OCI-LY7 (cell line): Measurements from ENCODE around the gene DNAL1. TPM values are rescaled to one million over a fixed set of nuclear protein-coding genes. Genes with fewer than 3 reads are reported as not detected.

ENCODE experiments used
- BruUV-seq: library from RNA; stranded (reverse); fragments of 400-500 nt; replicated peaks from 2 replicates; lab custom pipeline; 2021; lab: Mats Ljungman, UMichigan
- CTCF ChIA-PET: fragments of 300-600 bp; sonication (Branson Sonifier 250); formaldehyde crosslinking; loops from one replicate; lab custom pipeline; 2022; ENCODE audit warnings: antibody characterized with exemption; ENCODE audit not compliant: unreplicated experiment; lab: Charles Lee
- POLR2A ChIA-PET: fragments of 300-600 bp; sonication (Branson Sonifier 250); formaldehyde crosslinking; loops from one replicate; lab custom pipeline; 2022; ENCODE audit warnings: antibody characterized with exemption; lab: Charles Lee
- DNase-seq: peaks from one replicate; pipeline ENCODE4 v3.0.0-alpha.2; 2015; ENCODE audit warnings: low spot score
- H2AFZ ChIP-seq: fragments of 200-600 bp; sonication (generic), shearing (Covaris generic); 2 replicates; pipeline ENCODE4 v1.6.1; 2014; ENCODE audit warnings: mild to moderate bottlenecking, antibody characterized with exemption, low read length, moderate library complexity
- H3K27ac ChIP-seq: fragments of 200-600 bp; sonication (generic); 2 replicates; pipeline ENCODE4 v1.5.1; 2014; ENCODE audit warnings: mixed run types, low read depth, mild to moderate bottlenecking, moderate library complexity, low read length, inconsistent platforms; ENCODE audit not compliant: poor library complexity, severe bottlenecking
- H3K36me3 ChIP-seq: fragments of 200-600 bp; sonication (generic); 2 replicates; pipeline ENCODE4 v1.6.1; 2014; ENCODE audit warnings: mild to moderate bottlenecking, antibody characterized with exemption, low read length, moderate library complexity, mixed read lengths; ENCODE audit not compliant: insufficient read depth
- H3K4me1 ChIP-seq: fragments of 200-600 bp; sonication (generic); 2 replicates; pipeline ENCODE4 v1.5.1; 2014; ENCODE audit warnings: mild to moderate bottlenecking, low read length; ENCODE audit not compliant: insufficient read depth, poor library complexity, severe bottlenecking
- H3K4me2 ChIP-seq: fragments of 200-600 bp; sonication (generic); 2 replicates; pipeline ENCODE4 v1.6.1; 2014; ENCODE audit warnings: mild to moderate bottlenecking, low read length
- H3K4me3 ChIP-seq: fragments of 200-600 bp; sonication (generic); 2 replicates; pipeline ENCODE4 v1.5.1; 2014; ENCODE audit warnings: mild to moderate bottlenecking, low read depth, low read length; ENCODE audit not compliant: poor library complexity, severe bottlenecking
- H3K79me2 ChIP-seq: fragments of 200-600 bp; sonication (generic); 2 replicates; pipeline ENCODE4 v1.6.1; 2016; ENCODE audit warnings: low read depth, mild to moderate bottlenecking, low read length, moderate library complexity, mixed read lengths; ENCODE audit not compliant: insufficient read depth
- H3K9me2 ChIP-seq: fragments of 200-600 bp; sonication (generic); 2 replicates; pipeline ENCODE4 v1.6.1; 2016; ENCODE audit warnings: mild to moderate bottlenecking, low read length, mixed read lengths; ENCODE audit not compliant: insufficient read depth
- H3K9me3 ChIP-seq: fragments of 200-600 bp; sonication (generic); 2 replicates; pipeline ENCODE4 v1.6.1; 2014; ENCODE audit warnings: mild to moderate bottlenecking, mixed run types, low read length, mixed read lengths
- H4K20me1 ChIP-seq: fragments of 200-600 bp; sonication (generic); 2 replicates; pipeline ENCODE4 v1.6.1; 2014; ENCODE audit warnings: mild to moderate bottlenecking, antibody characterized with exemption, low read length, moderate library complexity, mixed read lengths; ENCODE audit not compliant: insufficient read depth
- EZH2phosphoT487 ChIP-seq: fragments of 200-600 bp; sonication (generic); IDR thresholded peaks from 2 replicates; pipeline ENCODE4 v1.6.1; 2018; ENCODE audit warnings: low read depth, borderline replicate concordance, mild to moderate bottlenecking, mixed run types, antibody characterized with exemption, low read length, moderate library complexity, mixed read lengths
- intact Hi-C: fragments of 100-400 bp; cut with micrococcal nuclease; formaldehyde crosslinking; loops from one replicate; pipeline ENCODE4 v1.10.0; 2022; ENCODE audit not compliant: unreplicated experiment
- total RNA-seq, 2 experiments: library from RNA; depleted of rRNA in 1 of 2; stranded (reverse); fragments of >200 nt in 1 of 2; shearing (Covaris generic) in 1 of 2; gene quantifications; 2 replicates each; pipeline ENCODE4 v1.2.3, GENCODE V29; 2014 to 2022
- TF ChIP-seq, protein P1 (sequence below): fragments of 200-600 bp; sonication (generic); conservative IDR thresholded peaks from 2 replicates; pipeline ENCODE4 v1.5.1; 2014; ENCODE audit warnings: mild to moderate bottlenecking, antibody characterized with exemption, low read length, moderate library complexity, mixed read lengths

The DNAL1 gene
- total RNA-seq, 2 experiments from 2014 or later, result 5.6 to 7.5 TPM

DNA sequence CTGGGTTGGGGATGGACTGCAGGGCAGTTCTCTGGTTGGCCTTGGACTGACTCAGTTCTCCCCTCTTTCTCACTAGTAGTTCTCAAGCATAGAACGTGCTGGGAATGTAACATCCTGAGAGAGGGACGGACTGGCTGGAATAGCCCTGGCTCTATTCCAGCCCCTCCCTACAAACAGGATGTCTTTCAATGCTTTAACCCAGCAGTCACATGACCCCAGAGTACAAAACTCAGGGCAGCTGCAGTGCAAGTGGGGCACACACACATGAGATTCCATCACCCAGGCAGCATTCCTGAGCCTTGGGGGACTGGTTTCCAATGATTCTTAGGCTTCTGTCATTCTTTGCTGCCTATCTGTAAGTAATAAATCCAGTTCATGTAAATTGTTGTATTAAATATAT is 34.1 kb upstream of the DNAL1 start:
- no peak for TF ChIP-seq EZH2phosphoT487
- TF ChIP-seq, protein P1, sequence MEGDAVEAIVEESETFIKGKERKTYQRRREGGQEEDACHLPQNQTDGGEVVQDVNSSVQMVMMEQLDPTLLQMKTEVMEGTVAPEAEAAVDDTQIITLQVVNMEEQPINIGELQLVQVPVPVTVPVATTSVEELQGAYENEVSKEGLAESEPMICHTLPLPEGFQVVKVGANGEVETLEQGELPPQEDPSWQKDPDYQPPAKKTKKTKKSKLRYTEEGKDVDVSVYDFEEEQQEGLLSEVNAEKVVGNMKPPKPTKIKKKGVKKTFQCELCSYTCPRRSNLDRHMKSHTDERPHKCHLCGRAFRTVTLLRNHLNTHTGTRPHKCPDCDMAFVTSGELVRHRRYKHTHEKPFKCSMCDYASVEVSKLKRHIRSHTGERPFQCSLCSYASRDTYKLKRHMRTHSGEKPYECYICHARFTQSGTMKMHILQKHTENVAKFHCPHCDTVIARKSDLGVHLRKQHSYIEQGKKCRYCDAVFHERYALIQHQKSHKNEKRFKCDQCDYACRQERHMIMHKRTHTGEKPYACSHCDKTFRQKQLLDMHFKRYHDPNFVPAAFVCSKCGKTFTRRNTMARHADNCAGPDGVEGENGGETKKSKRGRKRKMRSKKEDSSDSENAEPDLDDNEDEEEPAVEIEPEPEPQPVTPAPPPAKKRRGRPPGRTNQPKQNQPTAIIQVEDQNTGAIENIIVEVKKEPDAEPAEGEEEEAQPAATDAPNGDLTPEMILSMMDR, result no peak
- CTCF ChIA-PET, result no interaction called here
- Histone ChIP-seq H3K4me3 (no peak overlapping the region), H3K79me2 (no peaks in the 10 kb centered on the region), H3K4me2 (no peak overlapping the region), H2AFZ (no peak overlapping the region), H4K20me1 (no peaks in the 10 kb centered on the region), H3K36me3 (no peaks in the 10 kb centered on the region), H3K4me1 (no peaks in the 10 kb centered on the region), H3K9me2 (no peaks in the 10 kb centered on the region), H3K9me3 (no peaks in the 10 kb centered on the region), H3K27ac (no peak overlapping the region)
- POLR2A ChIA-PET, result no interaction called here
- DNase-seq, result no peak
- intact Hi-C loops, result no loop called here
- BruUV-seq, result no TSS peak

DNA sequence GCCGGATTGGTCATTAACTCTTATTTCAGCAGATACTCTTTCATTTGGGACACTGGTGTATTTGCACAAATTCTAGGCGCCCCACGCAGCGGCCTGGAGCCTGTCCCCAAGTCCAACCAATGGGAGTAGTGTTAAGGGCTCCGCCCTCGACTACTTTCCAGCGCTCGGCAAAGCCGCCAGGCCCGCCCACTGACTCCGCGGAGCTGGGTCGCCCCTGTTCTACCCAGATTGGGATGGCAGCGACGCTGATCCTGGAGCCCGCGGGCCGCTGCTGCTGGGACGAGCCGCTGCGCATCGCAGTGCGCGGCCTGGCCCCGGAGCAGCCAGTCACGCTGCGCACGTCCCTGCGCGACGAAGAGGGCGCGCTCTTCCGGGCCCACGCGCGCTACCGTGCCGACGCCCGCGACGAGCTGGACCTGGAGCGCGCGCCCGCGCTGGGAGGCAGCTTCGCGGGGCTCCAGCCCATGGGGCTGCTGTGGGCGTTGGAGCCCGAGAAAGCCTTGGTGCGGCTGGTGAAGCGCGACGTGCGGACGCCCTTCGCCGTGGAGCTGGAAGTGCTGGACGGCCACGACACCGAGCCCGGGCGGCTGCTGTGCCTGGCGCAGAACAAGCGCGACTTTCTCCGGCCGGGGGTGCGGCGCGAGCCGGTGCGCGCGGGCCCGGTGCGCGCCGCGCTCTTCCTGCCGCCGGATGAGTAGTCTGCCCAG is 32.3 kb upstream of the DNAL1 start, which contains the start of gene ACOT6:
Gene ACOT6, plus strand, starts transcription at position 179 of the 707 bp plus-strand sequence. Its CDS starts 55 bp downstream, at position 234.
- H3K9me3 ChIP-seq, result no peaks in the 10 kb centered on the region
- intact Hi-C loops, result no loop called here
- CTCF ChIA-PET, result no interaction called here
- no peaks in the 10 kb centered on the region for H3K36me3 ChIP-seq
- TF ChIP-seq, protein P1, result no peak
- no peak for TF ChIP-seq EZH2phosphoT487
- H3K9me2 ChIP-seq, result no peaks in the 10 kb centered on the region
- no TSS peak for BruUV-seq
- DNase-seq, result no peak
- H3K4me2 ChIP-seq, result peak within 1 kb of the TSS; percentile 20; the same call in 1 of the 2 replicates
- no peak within 1 kb of the TSS for H3K27ac ChIP-seq
- H3K79me2 ChIP-seq, result no peaks in the 10 kb centered on the region
- H4K20me1 ChIP-seq, result no peaks in the 10 kb centered on the region
- H2AFZ ChIP-seq, result no peak within 1 kb of the TSS
- H3K4me1 ChIP-seq, result no peaks in the 10 kb centered on the region
- H3K4me3 ChIP-seq, result no peak within 1 kb of the TSS
- POLR2A ChIA-PET, result interaction anchor here (0.6 kb wide), 1 partner anchor 317 kb away, joined by 4 read pairs; no protein-coding TSS in a partner anchor

DNA sequence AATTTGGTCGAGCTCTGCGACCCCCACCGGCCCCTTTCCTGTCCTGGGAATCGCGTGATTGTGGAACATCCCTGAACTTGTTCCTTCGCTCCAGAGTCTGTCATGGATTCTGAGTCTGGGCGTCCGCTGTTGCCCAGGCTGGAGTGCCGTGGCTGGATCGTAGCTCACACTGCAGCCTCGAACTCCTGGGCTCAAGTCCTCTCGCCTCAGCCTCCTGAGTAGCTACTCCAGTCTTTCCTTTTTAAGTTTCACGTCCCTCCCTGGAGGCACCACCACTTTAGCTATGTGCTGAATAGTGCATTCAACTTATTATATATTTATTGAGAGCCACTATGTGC is 31.8 kb upstream of the DNAL1 start:
- TF ChIP-seq EZH2phosphoT487, result no peak
- TF ChIP-seq, protein P1, result no peak
- Histone ChIP-seq H3K9me3 (no peaks in the 10 kb centered on the region), H3K79me2 (no peaks in the 10 kb centered on the region), H2AFZ (no peak overlapping the region), H4K20me1 (no peaks in the 10 kb centered on the region), H3K27ac (no peak overlapping the region), H3K4me3 (no peak overlapping the region), H3K36me3 (no peaks in the 10 kb centered on the region), H3K4me2 (peak overlapping the region; percentile 20; the same call in 1 of the 2 replicates), H3K4me1 (no peaks in the 10 kb centered on the region), H3K9me2 (no peaks in the 10 kb centered on the region)
- POLR2A ChIA-PET, result interaction anchor here (0.6 kb wide), 1 partner anchor 317 kb away, joined by 4 read pairs; no protein-coding TSS in a partner anchor
- no peak for DNase-seq
- intact Hi-C loops, result no loop called here
- CTCF ChIA-PET, result no interaction called here
- BruUV-seq, result no TSS peak
